ENCODE results near the gene SCAF8. TPM values are rescaled to one million over a fixed set of nuclear protein-coding genes. Genes with fewer than 3 reads are reported as not detected.

The SCAF8 gene
- polyA plus RNA-seq, 1 of the 3 experiments (the other 2 are of a cell fraction) = 11.0 TPM

GRCh38 chr6:154840363-154840762 is 107.1 kb downstream of the SCAF8 start:
- CTCF ChIA-PET = no interaction called here
- H3K4me1 ChIP-seq (ENCODE audit: control insufficient read depth in 1 of 2, insufficient read depth in 2 of 2, low read depth in 1 of 2, low read length in 1 of 2) = peaks cover 10 to 19% of the 10 kb centered on the region in 2 experiments; a peak in 3 of 4 replicates
- H3K27me3 ChIP-seq (ENCODE audit: insufficient read depth) = no peaks in the 10 kb centered on the region
- H4K20me1 ChIP-seq (ENCODE audit: insufficient read depth) = peaks cover 72% of the 10 kb centered on the region
- H3K4me3 ChIP-seq (ENCODE audit: low read depth in 2 of 2, low read length in 1 of 2) = no peak overlapping the region
- H3K79me2 ChIP-seq (ENCODE audit: insufficient read depth) = peaks cover 98% of the 10 kb centered on the region
- no peak for TF ChIP-seq REST (IDR thresholded peaks at IDR 0.05; ENCODE audit: low read depth, low read length)
- no peak for TF ChIP-seq NRF1 (IDR thresholded peaks at IDR 0.05; ENCODE audit: low read depth, low read length)
- no peak for TF ChIP-seq TAF1 (IDR thresholded peaks at IDR 0.05; ENCODE audit: borderline replicate concordance, low read depth, low read length)
- no peak for TF ChIP-seq GABPA (IDR thresholded peaks at IDR 0.05; ENCODE audit: low read depth)
- no peak for TF ChIP-seq CTCF (IDR thresholded peaks at IDR 0.05)
- no peak for TF ChIP-seq CHD2 (IDR thresholded peaks at IDR 0.05; ENCODE audit: low read length, partially characterized antibody)
- TF ChIP-seq FOSL2 (IDR thresholded peaks at IDR 0.05; ENCODE audit: borderline replicate concordance, low read depth) = no peak
- TF ChIP-seq EZH2phosphoT487 (IDR thresholded peaks at IDR 0.05; ENCODE audit: borderline replicate concordance, low read depth) = no peak
- no peak for TF ChIP-seq RXRA (IDR thresholded peaks at IDR 0.05; ENCODE audit: borderline replicate concordance, low read depth)
- no peak for TF ChIP-seq EP300 (IDR thresholded peaks at IDR 0.05; ENCODE audit: borderline replicate concordance in 1 of 2, low read depth in 1 of 2, low read length in 1 of 2)
- no peak for TF ChIP-seq PBX3 (IDR thresholded peaks at IDR 0.05)
- TF ChIP-seq RCOR1 (IDR thresholded peaks at IDR 0.05; ENCODE audit: low read length) = no peak
- no peak for TF ChIP-seq POLR2AphosphoS5 (IDR thresholded peaks at IDR 0.05; ENCODE audit: low read depth, low read length)
- TF ChIP-seq USF1 (IDR thresholded peaks at IDR 0.05; ENCODE audit: borderline replicate concordance, low read depth) = no peak
- no peak for TF ChIP-seq FOXM1 (IDR thresholded peaks at IDR 0.05; ENCODE audit: low read depth)
- no peak for TF ChIP-seq MAX (IDR thresholded peaks at IDR 0.05; ENCODE audit: low read depth)
- no peak for TF ChIP-seq ELF1 (IDR thresholded peaks at IDR 0.05)
- H3K9me2 ChIP-seq = no peaks in the 10 kb centered on the region
- H2AFZ ChIP-seq (ENCODE audit: low read depth) = no peak overlapping the region
- peaks cover 18% of the 10 kb centered on the region for H3F3A ChIP-seq (replicated peaks; ENCODE audit: insufficient read depth)
- POLR2A ChIA-PET = no interaction called here
- no peak for DNase-seq
- no peak overlapping the region for H3K27ac ChIP-seq (ENCODE audit: low read depth in 2 of 2, low read length in 1 of 2)
- H3K36me3 ChIP-seq (replicated peaks in 1 of 2; ENCODE audit: control insufficient read depth in 1 of 2, insufficient read depth in 2 of 2, low read length in 1 of 2) = peaks cover 11 to 26% of the 10 kb centered on the region in 2 experiments
- H3K4me2 ChIP-seq = no peak overlapping the region
- no peak overlapping the region for H3K9ac ChIP-seq
- no peaks in the 10 kb centered on the region for H3K9me3 ChIP-seq
- 97% methylated on average over 6 of the region's 6 CpGs for WGBS (ENCODE audit: low lambda C conversion rate)

Measured in SK-N-SH (cell line).